Mesothelial cell of epicardium (in vitro differentiated cells): Measurements from ENCODE around the gene ALAS1. TPM values are rescaled to one million over a fixed set of nuclear protein-coding genes. Genes with fewer than 3 reads are reported as not detected.

Experiments used
- DNase-seq, 2 experiments: peaks; one replicate each; pipeline ENCODE4 v3.0.0; 2021; ENCODE audit warnings: low spot score in 2 of 2; ENCODE audit not compliant: unreplicated experiment in 2 of 2
- H3K27ac Mint-ChIP-seq: 2 replicates; pipeline ENCODE4 v1.8.0; 2021; ENCODE audit warnings: mixed read lengths
- H3K27me3 Mint-ChIP-seq: 2 replicates; pipeline ENCODE4 v1.8.0; 2021; ENCODE audit warnings: low read depth, mixed read lengths
- H3K36me3 Mint-ChIP-seq: 2 replicates; pipeline ENCODE4 v1.8.0; 2021; ENCODE audit warnings: mixed read lengths
- H3K4me1 Mint-ChIP-seq: 2 replicates; pipeline ENCODE4 v1.8.0; 2021; ENCODE audit warnings: mixed read lengths
- H3K4me3 Mint-ChIP-seq: 2 replicates; pipeline ENCODE4 v1.8.0; 2021; ENCODE audit warnings: mild to moderate bottlenecking, moderate library complexity, mixed read lengths
- H3K9me3 Mint-ChIP-seq: 2 replicates; pipeline ENCODE4 v1.8.0; 2021; ENCODE audit warnings: mixed read lengths
- total RNA-seq: library from RNA; stranded (reverse); gene quantifications from 3 replicates; pipeline ENCODE4 v1.2.1, GENCODE V29; 2021
- TF ChIP-seq, protein P1 (sequence below): fragments of 200-600 bp; sonication (generic); IDR thresholded peaks from one replicate; pipeline ENCODE4 v1.5.0; 2021; ENCODE audit warnings: antibody characterized with exemption; ENCODE audit not compliant: unreplicated experiment

Gene ALAS1
- total RNA-seq, 1 donor from 2014 or later: 32.1 TPM

DNA sequence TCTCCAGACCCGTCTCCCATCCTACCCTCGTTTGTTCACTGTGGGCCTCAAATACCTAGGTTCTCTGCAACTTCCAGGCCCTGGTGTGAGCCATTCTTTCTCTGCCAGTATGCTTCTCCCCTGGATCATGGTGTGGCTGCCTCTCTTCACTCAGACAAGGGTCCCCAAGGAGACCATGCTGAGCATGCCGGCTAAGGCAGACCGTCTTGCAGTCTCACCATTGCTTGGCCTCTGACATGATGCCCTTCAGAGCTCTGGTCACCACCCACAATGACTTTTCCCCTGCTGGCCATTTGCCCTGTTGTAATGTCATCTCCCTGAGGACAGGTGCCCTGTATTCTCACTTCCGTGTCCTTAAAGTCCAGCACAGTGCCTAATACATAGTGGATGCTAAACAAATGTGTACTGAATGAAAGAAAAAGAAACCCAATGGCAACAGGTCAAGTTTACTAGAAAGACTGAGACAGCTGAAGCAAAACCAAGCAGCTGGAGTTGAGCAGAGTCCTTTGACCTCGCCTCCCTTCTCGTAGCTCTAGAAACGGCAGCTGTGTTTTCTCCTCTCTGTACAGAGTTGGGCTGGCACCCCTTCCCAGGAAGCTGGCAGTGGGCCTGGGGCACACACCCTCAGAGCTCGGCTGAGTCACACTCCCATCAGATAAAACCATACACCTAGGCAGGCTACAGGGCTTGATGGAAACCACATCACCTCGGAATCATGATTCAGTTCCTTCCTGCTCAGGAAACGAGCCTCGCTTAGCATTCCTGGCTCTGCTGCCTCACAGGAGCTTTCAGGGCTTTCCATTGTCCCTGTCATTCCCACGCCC lies 18.8 kb downstream of the ALAS1 start:
- Mint-ChIP-seq H3K4me1 (peaks cover 10% of the 10 kb centered on the region), H3K36me3 (peaks cover 34% of the 10 kb centered on the region), H3K27me3 (no peaks in the 10 kb centered on the region), H3K4me3 (no peak overlapping the region), H3K9me3 (no peaks in the 10 kb centered on the region), H3K27ac (peak overlapping the region; percentile 31)
- DNase-seq: no peak
- TF ChIP-seq, protein P1, sequence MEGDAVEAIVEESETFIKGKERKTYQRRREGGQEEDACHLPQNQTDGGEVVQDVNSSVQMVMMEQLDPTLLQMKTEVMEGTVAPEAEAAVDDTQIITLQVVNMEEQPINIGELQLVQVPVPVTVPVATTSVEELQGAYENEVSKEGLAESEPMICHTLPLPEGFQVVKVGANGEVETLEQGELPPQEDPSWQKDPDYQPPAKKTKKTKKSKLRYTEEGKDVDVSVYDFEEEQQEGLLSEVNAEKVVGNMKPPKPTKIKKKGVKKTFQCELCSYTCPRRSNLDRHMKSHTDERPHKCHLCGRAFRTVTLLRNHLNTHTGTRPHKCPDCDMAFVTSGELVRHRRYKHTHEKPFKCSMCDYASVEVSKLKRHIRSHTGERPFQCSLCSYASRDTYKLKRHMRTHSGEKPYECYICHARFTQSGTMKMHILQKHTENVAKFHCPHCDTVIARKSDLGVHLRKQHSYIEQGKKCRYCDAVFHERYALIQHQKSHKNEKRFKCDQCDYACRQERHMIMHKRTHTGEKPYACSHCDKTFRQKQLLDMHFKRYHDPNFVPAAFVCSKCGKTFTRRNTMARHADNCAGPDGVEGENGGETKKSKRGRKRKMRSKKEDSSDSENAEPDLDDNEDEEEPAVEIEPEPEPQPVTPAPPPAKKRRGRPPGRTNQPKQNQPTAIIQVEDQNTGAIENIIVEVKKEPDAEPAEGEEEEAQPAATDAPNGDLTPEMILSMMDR: no peak

DNA sequence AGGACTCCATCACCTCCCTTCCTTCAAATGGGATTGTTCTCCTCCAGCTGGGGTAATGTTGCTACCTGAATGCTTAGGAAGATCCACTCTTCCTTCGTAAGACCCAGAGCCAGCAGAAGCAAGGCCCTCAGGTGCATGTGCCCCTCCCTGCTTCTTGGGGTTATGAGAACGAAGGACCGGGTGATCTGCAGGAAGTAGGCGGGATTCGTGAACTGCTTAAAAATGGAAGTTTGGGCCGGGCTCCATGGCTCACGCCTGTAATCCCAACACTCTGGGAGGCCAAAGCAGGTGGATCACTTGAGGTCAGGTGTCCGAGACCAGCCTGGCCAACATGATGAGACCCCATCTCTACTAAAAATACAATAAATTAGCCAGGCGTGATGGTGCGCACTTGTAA lies 19.4 kb downstream of the ALAS1 start:
- TF ChIP-seq, protein P1: no peak
- no peak overlapping the region for H3K4me3 Mint-ChIP-seq
- H3K36me3 Mint-ChIP-seq: peaks cover 29% of the 10 kb centered on the region
- no peaks in the 10 kb centered on the region for H3K27me3 Mint-ChIP-seq
- peaks cover 10% of the 10 kb centered on the region for H3K4me1 Mint-ChIP-seq
- DNase-seq: no peak
- H3K9me3 Mint-ChIP-seq: no peaks in the 10 kb centered on the region
- H3K27ac Mint-ChIP-seq: no peak overlapping the region

DNA sequence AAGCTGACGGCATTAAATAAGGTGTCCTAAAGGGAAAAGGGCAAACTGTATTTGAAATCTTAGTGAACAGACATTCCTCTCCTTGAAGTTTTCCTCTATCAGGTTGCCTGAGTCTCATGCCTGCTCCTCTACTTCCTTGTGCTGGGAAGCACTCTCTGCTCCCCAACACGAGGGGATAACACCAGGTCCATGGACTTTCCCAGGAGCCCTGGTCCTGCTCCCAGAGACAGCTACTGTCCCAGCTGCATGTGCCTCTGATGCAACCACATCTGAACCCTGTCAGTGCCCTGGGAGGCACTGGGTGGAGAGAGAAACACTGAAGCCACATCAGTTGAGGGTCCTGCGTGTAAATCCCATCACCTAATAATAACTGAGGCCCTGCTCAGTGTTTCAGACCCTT lies 20.1 kb downstream of the ALAS1 start:
- no peaks in the 10 kb centered on the region for H3K9me3 Mint-ChIP-seq
- no peaks in the 10 kb centered on the region for H3K27me3 Mint-ChIP-seq
- DNase-seq: no peak
- H3K27ac Mint-ChIP-seq: no peak overlapping the region
- peaks cover 26% of the 10 kb centered on the region for H3K36me3 Mint-ChIP-seq
- TF ChIP-seq, protein P1: no peak
- H3K4me3 Mint-ChIP-seq: no peak overlapping the region
- peaks cover 10% of the 10 kb centered on the region for H3K4me1 Mint-ChIP-seq

DNA sequence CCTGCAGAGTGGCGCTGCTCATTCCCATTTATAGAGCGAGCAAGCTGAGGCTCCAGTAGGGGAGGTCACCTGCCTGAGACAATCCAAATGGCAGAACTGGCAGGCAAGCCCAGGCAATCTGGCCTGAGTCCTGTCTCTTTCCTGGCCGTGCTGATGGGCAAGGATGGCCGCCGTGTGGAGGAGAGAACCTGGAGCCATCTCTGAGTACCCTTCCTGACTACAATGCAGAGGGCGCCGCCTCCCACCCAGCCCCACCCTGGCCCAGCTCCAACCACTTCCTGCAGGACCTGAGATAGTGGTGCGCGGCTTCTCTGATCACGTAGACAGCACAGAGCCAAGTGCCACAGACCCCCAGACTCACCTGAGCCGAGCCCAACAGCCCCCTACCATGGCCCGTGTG lies 20.5 kb downstream of the ALAS1 start:
- no peak overlapping the region for H3K4me3 Mint-ChIP-seq
- peaks cover 10% of the 10 kb centered on the region for H3K4me1 Mint-ChIP-seq
- DNase-seq: no peak
- no peaks in the 10 kb centered on the region for H3K27me3 Mint-ChIP-seq
- no peaks in the 10 kb centered on the region for H3K9me3 Mint-ChIP-seq
- H3K36me3 Mint-ChIP-seq: peaks cover 23% of the 10 kb centered on the region
- TF ChIP-seq, protein P1: no peak
- H3K27ac Mint-ChIP-seq: no peak overlapping the region

DNA sequence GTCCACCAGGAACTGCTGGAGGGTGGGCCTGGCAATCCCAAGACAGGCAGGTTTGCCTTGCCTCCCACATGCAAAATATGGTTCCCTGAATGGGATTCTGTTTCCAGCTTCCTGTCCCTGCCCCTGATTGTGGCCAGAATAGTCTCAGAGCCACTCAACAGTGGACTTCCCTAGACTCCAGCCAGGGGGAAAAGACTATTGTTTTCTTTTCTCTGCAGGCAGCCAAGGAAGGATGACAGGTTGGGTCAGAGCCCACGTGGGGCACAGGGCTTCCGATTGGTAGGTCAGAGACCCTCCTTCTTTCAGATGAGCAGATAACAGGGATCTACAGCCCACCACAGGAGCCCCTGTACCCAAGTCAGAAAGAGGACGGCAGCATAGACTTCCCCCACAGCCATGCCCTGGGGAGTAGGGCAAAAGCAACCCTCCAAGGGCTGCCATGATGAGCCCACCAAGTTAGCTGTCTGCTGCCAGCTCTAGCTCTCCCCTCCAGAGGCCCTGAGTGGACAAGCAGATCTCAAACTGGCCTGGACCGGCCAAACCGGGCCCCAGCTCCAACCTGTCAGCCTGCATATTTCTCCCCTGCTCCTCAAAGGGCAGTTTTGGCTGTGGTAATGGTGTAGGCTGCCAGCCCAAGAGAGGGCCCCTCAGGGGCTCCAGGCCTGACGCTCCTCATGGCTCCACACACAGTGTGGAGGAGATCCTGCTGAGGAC lies 21.1 kb downstream of the ALAS1 start:
- peaks cover 19% of the 10 kb centered on the region for H3K36me3 Mint-ChIP-seq
- TF ChIP-seq, protein P1: no peak
- DNase-seq: no peak
- H3K9me3 Mint-ChIP-seq: no peaks in the 10 kb centered on the region
- H3K4me3 Mint-ChIP-seq: no peak overlapping the region
- H3K27ac Mint-ChIP-seq: peak overlapping the region; percentile 78
- peaks cover 10% of the 10 kb centered on the region for H3K4me1 Mint-ChIP-seq
- H3K27me3 Mint-ChIP-seq: no peaks in the 10 kb centered on the region
